Measurements from ENCODE around the gene TGFBR3.
A peak's percentile ranks its signal among the peaks of the same experiment; 100 is the strongest.

The TGFBR3 gene

DNA sequence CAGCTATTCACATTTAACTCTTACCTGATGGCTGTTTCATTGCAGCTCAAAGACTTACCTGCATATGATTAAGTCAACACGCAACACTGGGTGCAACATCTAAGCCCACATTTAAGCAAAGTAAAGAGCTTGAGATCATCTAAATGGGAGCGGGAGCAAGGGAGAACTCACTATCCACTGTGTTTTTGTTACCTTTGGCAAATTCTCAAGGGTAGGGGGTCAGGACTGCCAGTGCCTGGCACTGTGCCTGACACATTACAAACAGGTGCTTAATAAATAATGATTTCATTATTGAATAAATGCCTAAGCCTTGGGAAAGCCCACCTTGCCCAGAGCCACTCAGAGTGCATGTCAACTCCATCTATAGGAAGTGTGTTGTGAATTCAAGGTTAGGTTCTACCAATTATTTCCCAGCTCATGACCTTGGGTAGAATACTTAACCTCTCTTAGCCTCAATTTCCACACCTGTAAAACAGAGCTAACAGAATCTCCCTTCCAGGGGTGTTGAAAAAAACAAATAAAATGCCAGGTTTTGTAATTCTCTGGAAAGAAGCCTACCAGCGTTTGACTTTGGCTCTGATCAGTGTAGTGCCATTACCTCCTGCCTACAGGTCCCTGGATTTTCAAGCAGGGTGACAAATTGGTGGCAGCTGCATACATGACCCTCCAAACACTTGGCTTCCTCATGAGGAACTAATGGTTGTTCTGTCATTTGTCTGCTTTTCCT, 109.7 kb downstream of the TGFBR3 start:
- DNase-seq, result no peak

DNA sequence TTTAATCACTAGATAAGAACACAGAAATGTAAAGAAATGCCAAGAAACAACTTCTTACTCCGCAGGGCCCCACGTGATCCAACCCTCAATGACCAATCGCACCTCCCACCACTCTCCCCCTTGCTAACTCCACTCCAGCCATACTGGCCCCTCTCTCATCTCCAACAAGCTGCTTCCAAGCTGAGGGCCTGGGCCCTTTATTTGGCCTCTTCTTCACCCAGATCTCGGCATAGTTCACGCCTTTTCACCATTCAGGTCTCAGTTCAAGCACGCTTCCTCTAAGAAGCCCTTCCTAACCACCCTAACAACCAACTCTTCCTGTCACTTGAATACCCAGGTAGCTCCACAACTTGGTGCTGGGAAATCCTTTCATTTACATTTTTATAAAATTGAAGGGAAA, 110.7 kb downstream of the TGFBR3 start:
- DNase-seq, result no peak

DNA sequence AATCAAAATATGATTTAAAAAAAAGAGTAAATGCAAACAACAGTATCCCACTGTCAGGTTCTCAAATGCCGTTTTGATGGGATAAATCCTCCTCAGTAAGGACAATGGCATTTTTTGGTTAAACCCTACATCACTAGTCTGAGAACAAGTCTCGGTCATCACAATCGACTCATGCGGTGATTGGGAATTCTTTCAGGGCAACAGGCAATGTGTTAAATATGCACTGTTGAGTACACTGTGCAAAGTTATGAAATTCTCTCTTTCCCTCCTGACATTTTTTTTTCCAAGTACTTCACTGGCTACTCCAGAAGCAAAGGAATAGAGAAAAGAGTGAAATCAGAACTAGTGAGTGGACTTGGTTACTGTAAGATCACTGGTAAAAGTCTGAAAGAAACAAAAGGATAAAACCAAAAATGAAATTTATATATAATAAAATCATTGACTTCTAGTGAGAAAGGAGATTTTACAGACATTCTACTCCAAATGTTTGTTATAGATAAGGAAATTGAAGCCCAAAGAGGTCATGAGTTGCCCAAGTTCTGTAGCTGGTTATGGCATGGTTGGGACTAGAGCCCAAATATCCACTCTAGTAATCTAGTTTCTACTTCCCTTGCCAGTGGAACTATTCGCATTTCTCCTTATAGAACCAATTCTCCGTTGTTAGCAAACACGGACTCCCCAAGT, 111.3 kb downstream of the TGFBR3 start:
- no peak for DNase-seq

DNA sequence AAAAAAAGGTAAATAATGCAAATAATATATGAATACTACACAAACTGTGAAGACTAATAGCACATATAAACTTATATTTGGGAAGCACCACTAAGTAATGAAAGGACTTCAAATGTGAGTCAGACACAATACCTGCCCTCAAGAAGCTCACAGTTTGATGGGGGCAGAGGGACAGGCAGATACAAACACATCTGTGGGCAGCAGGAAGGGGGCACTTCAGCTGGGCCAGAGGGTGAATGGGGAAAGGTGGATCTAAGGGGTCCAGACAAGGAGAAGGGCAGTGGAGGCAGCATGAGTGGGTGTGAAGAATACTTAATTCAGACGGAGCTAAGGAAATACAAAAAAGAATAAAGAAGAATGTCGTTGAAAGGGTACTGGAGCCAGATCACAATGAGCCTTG, 114.2 kb downstream of the TGFBR3 start:
- no peak for DNase-seq

DNA sequence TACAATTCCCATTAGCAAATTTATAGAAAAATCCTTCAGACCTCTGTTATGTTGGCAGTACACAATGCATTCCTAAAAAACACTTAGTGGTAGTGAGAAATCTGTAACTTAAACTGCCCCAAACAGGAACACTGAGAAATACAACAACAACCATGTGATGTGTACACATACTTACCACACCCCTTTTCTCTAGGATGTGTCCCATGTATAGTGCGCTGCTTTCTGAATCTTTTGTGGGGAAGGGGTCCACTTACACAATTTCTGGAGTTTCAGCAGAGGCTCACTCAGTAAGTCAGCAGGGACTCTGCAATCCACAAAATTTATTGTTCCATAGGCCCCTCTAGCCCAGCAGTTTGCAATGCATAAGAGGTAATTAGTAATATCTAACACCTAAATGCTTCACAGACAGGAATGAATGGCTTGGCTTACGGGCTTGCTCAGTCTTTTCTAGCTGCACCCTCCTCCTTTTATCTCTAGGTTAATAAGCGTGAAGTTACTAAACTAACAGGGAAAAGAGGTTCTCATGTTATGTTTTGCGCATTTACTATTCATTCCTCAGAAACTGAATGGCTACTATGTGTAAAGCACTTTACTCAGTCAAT, 115.2 kb downstream of the TGFBR3 start:
- DNase-seq, result no peak

DNA sequence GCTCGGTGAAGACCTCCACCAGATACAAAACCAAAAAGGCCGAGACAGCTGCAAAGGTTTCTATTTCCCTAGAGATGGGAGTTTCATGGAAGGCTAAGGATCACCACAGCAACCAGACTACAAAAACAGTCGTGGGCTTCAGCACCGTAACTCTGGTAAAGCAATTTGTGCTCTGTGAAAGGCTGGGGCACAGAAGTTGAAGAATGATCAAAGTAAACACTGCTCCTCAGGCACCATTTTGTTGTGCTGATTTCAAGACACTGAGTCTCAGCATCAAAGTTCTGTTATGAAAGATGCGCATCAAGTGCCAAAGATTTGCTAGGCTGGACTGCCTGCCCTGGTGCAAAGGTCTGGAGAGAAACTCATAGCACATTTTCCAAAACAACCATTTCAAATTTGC, 116.2 kb downstream of the TGFBR3 start:
- DNase-seq, result no peak

DNA sequence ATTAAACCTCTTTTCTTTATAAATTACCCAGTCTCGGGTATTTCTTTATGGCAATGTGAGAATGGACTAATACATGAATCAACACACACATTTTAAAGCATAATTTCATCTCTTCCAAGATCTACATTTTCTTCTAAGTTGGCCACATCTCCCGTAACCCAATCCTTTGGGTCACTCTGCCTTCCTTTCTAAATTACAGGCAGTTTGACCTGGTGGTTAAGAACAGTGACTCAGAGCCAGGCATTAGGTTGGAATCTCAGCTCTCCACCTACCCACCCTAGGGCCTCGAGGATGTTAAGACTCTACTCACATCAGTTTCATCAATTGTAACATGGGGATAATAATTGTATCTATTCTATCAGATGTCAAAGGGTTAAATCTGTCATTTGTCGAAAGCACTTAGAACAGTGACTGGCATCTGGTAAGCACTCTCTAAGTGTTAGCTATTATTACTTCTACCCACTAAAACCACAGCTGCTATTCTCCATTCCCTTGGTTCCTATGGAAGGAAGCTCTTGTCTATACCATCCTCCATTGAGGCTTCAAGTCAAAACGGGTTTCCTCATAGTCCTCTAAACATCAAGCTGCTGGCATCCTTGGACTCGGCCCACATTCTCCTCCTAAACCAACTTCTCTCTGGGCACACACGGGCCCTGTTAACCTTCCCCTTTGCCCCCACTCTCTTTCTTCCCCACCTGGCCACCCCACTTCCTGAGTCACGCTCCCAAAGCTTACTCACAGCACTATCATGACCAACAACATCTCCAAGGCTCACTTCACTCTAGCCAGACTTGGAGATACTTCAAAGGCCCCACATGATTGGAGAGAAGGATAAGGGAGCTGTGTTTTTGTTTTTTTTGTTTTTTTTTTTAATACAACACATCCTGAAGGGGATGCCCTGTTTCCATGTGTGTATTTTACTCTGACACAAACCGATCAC, 116.9 kb downstream of the TGFBR3 start:
- DNase-seq, result no peak

DNA sequence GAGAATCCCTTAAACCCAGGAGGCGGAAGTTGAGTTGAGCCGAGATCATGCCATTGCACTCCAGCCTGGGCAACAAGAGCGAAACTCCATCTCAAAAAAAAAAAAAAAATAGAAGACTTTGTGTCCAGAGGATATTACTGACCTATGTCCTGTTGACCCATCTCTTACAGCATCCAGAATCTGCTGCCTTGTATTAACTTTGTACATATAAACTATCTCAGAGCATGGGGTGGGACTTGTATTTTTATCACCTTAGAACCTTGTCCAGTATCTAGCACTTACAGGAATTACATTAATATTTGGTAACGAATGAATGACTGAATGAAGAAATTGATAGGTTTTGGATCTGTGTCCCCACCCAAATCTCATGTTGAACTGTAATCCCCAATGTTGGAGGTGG, 117.8 kb downstream of the TGFBR3 start:
- no peak for DNase-seq

DNA sequence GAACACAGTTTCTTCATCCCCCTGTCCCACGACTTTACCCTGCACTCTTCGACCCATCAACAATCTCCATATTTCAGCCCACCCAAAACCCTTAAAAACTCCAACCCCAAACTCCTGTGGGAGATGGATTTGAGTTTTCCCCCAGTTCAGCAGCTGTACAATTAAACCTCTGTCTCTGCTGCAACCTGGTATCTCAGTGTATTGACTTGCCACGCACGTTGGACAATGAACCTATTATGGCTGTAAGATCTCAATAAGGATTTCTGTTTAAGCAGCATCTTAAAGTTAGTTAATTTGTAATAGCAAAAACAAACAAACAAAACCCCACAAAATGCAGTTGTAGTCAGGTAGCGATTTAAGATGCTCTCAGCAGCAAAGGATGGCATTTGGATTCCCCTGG, 119.1 kb downstream of the TGFBR3 start:
- DNase-seq, result no peak

DNA sequence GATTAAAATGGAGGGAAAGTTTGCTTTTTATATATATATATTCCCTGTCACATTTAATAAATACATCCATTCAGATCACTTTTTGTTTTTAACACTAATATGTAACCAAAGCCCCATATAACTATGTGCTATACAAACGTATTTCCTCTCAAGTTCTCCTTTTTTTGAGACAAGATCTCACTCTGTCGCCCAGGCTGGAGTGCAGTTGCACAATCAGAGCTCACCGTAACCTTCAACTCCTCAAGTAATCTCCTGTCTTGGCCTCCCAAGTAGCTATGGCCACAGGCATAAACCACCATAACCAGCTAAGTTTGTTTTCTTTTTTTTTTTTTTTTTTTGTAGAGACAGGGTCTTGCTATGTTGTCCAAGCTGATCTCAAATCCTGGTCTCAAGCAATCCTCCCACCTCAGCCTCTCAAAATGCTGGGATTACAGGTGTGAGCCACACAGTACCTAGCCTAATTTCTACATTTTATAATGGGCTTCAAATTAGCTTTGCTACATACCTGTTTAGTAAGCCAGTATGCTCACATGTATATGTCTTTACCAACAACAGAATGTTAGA, 120.0 kb downstream of the TGFBR3 start:
- no peak for DNase-seq

DNA sequence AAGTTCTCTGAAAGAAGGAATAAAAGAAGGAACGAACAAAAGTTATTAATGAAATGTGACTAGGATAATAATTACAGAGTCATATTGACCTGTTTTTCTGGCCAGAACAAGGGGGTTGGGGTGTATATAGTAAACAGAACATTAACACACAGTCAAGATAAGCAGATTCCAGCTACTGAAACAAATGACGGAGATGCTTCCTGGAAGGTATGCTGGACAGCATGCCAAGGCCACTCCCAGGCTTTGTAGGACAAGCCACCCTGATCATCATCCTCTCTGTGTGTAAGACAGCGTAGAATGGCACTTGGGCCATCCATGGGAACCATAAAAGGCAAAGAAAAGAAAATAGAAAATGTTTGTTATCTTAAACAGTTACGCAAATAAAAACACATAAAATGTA, 120.7 kb downstream of the TGFBR3 start:
- DNase-seq, result no peak

DNA sequence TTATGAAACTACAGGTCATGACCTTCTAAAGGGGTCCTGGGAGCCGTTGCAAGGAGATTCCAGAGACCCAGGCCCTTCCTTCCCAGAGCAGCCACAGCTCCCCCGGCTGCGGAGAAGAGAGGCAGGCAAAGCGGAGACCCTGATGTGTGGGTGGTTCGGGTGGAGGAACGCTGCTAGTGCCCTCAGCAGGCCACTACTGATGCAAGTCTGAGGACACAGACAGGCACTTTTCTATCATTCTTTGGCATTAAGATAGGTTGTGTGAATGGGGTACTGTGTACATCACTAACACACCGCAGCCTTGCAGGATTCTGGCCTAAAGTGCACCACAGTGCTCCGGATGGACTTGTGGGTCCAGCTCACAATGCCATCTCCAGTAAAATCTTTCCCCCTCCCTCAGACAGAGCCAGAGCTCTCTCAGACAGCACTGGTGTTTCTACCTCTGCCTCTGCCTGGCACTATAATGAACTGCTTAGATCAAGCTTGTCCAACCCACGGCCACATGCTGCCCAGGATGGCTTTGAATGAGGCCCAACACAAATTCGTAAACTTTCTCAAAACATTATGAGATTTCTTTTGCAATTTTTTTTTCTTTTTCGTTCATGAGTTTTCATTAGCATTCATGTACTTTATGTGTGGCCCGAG, 121.4 kb downstream of the TGFBR3 start:
- no peak for DNase-seq

DNA sequence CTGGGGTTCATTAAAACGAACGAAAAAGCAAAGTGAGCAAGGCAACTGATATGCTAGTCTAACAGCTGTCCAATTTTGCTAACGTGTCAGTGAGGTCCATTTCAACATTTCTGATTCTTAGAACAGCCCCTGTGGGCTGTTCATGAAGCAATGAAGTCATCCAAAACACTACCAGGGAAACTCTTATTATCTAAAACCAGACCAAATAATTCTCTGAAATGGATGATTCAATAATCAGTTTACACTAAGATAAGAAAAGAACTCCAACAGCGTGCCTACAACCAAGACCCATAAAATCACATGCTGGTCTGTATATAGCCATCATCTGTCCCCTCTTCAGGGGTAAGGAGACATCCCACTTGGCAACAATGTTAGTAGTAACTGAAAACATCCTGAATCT, 122.7 kb downstream of the TGFBR3 start:
- DNase-seq, result no peak

DNA sequence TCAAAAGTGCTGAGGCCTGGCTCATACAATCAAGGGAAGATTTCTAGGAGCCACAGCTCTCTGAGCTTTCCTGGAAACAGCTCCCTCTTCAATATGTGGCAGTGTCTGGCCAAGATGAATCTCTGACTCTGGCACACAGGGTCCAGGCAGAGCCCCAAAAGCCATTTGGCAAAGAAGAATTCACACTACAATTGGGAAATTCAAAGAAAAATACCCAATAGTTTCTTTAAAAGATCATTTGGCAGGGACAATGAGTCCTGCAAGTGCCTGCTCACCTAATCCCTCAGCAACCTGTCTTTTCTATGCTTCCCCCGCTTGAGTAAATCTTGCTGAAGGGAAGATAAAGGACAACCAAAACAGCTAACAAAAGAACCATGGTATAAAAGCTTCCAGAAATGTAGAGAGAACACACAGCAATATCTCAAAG, 124.6 kb downstream of the TGFBR3 start:
- no peak for DNase-seq

DNA sequence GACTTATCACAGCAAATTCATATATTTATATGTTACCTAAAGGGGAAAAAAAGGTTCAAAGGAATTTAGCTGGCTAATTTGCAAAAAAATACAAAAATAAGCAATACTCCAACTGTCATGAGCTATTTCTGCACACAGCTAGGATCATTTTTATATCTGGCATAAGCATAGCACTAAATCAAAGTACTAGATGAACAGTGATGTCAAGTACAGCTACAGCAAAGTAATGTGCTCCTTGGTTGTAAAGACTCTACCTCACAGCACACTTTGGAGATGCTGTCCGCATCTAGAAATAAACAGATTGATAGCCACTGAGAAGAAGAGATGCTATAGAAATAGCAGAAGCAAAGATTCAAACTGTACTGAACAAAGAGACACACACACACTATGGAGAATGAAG, 125.4 kb downstream of the TGFBR3 start:
- no peak for DNase-seq

DNA sequence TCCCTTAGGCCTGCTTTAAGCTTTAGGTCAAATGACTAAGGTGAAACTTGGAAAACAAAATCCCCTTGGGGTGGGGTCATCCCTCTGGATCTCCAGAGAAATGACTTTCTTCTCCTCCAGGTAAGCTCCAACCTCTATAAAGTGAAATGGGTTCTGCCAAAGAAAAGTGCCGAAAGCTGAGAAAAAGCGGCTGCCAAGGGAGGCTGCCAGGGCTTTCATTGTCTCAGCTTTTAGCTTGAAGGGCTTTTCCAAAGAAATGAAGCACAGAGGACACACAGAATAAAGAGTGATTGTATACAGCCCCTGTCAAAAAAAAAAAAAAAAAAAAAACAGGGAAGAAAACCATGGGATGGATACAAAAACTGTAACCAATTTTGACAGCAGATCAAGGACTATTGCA, 126.9 kb downstream of the TGFBR3 start:
- DNase-seq, result no peak

DNA sequence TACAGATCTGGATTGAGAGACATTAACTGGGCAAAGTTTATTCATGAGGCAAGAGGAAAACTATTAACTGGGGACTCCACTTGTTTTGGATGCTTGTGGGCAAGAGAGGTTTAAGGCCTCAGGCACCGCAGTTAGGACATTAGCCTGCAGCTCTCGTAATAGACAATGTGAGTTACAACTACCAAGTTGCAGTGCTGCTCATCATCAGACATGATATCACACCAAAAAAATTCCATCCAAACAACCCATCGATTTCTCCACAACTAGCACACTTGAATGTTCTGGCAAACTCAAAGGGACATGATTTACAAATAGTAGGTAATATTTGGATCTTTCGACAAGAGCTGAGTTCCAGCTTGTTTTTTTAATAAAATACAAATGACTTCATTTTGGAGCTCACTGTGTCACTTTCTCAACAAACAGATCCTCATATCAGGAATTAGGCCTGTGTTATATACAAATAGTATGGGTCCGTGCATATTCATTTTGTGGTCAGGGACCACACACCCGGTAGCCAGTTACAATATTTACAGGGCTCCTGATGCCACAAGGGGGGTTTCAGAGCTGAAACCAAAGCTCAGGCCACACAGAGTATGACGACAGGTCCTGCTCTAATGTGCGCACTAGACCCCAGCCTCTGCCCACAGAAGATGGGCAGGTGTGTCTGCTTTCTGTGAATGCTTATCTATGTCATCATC, 128.0 kb downstream of the TGFBR3 start:
- DNase-seq, result no peak

DNA sequence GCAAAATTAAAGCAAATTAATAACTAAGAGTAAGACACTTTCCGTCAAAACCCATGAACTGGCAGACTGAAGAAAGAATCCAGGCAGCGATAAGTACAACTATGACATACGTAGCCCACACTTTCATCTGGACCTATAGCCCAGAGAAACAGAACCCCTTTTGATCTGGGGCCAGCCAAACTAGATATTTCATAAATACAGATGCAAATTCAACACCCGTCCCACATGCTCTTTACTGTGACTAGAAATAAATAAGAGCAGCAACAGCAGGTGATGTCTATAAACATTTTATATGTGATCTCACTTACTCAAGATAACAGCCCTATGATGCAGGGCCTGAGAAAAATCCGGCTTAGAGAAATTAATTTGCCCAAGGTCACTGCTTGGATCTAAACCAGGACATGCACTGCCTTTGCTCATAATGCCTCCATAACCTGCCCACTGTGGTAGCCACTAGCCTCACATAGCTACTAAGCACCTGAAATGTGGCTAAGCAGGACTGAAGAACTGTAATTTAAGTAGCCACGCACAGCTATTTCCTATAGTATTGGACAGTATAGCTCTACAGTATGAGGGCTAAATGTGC, 130.2 kb downstream of the TGFBR3 start:
- DNase-seq, result no peak

DNA sequence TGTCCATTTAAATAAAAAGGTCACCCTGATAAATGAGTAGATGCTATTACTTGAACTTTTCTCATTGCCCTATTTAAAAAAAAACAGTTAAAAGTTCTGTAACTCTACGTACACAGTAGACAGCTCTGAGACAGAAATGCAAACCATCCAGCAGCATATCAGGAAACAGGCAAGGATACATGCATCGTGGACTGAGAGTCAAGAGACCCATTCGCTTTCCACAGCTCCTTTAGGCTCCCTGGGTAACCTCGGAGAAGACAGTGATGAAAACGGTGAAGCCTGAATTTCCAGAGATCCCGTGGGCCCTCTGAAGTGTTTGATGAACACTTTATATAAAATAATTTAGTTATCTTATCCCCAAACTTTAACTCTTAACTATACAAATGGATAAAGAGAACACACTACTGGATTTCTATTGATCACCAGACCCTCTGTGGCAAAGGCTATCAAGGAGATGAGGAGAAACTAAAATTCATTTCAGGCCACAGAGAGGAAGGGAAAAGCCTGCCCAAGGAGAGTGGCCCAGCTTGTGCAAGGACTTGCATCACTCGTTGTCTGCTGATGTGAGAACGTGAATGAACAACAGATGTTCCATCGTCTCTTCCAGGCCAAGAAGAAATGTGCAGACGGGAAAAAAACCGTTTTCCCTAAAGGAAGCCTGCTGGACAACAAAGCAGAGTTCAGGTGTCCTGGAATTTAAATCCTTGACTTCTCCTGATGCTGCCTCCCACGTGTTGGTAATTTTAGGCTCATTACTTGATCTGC, 131.0 kb downstream of the TGFBR3 start:
- no peak for DNase-seq

DNA sequence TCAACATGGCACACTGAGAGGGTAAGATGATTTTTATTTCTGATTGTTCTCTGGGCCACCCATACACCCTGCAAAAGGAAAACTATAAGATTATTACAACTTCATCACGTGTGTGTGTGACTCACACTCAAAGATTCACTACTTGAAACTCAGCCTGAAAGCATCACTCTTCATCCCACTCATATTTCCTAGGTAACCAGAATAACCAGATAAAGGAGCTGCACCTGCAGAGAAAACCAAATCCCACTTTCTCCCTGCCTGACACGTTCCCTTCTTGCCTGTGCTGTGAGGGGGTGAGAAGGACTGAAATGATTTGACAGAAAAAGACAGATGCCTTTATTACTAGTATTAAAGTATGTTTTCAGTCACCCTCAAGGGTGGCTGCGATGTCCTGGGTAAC, 131.6 kb downstream of the TGFBR3 start:
- DNase-seq, result peak; percentile 74

DNA sequence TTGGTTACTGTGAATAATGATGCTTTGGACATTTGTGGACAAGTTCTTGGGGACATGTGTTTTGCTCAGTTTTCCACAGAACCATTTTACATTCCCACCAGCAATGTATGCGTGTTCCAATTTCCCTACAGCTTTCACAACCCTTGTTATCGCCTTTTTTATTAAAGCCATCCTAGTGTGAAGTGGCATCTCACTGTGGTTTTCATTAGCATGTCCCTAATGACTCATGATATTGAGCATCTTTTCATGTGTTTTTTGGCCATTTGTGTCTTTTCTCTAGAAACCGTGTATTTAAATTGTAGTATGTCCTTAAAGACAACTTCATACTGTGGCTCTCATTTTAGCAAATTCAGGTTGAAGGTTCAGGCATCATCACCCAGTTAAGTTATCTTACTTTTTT, 132.1 kb downstream of the TGFBR3 start:
- no peak for DNase-seq

All from stimulated activated CD4-positive, alpha-beta T cell treated with anti-CD3 and anti-CD28 coated beads, Interleukin-15, amount 100 ng/mL, for 24 hours (primary cell).